Spleen (tissue), 7 donors: ENCODE data around the gene PEX19.

ENCODE experiments used
- POLR2A ChIP-seq, 3 donors: fragments of 450-650 bp; IDR thresholded peaks; one replicate each; pipeline ENCODE4 v1.5.1; 2017; ENCODE audit warnings: antibody characterized with exemption in 3 of 3, mild to moderate bottlenecking in 1 of 3
- POLR2AphosphoS5 ChIP-seq, 3 donors: sonication (generic); formaldehyde crosslinking; IDR thresholded peaks; one replicate each; pipeline ENCODE4 v1.5.1; 2017; ENCODE audit warnings: antibody characterized with exemption in 3 of 3
- TF ChIP-seq, protein P1 (sequence below), 11 experiments: fragments of 200-600 bp in 7 of 11; fragments of 450-650 bp in 4 of 11; sonication (generic) in 4 of 11; IDR thresholded peaks in 8 of 11; conservative IDR thresholded peaks in 3 of 11; 1 replicate in 7 of 11; 2 replicates in 4 of 11; pipeline versions ENCODE4 v1.4.0 to v1.8.0; 2016 to 2021; ENCODE audit warnings: antibody characterized with exemption in 11 of 11, inconsistent platforms in 4 of 11, mild to moderate bottlenecking in 1 of 11
- donor health status: DM: no; HTN: no; CAD: no; lungs with moderate emphysema.
- donor health status: DM: no; HTN: no; CAD: no.
- donor health status: DM: no; HTN: no; CAD: no.

DNA sequence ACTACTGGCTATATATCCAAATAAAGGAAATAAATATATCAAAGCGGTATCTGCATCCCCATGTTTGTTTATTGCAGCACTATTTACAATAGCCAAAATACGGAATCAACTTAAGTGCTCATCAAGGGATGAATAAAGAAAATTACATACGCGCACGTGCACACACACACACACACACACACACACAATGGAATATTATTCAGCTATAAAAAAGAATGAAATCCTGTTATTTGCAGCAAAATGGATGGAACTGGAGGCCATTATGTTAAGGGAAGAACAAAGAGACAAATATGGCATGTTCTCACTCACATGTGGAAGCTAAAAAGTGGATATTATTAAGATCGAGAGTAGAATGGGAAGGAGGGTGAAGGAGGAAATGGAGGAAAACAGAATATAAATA lies 37.9 kb upstream of the PEX19 start:
- TF ChIP-seq, protein P1, sequence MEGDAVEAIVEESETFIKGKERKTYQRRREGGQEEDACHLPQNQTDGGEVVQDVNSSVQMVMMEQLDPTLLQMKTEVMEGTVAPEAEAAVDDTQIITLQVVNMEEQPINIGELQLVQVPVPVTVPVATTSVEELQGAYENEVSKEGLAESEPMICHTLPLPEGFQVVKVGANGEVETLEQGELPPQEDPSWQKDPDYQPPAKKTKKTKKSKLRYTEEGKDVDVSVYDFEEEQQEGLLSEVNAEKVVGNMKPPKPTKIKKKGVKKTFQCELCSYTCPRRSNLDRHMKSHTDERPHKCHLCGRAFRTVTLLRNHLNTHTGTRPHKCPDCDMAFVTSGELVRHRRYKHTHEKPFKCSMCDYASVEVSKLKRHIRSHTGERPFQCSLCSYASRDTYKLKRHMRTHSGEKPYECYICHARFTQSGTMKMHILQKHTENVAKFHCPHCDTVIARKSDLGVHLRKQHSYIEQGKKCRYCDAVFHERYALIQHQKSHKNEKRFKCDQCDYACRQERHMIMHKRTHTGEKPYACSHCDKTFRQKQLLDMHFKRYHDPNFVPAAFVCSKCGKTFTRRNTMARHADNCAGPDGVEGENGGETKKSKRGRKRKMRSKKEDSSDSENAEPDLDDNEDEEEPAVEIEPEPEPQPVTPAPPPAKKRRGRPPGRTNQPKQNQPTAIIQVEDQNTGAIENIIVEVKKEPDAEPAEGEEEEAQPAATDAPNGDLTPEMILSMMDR (IDR thresholded peaks at IDR 0.05 in 8 of 11, conservative IDR thresholded peaks at IDR 0.05 in 3 of 11) = no peak
- TF ChIP-seq POLR2A (IDR thresholded peaks at IDR 0.05) (no peak), POLR2AphosphoS5 (IDR thresholded peaks at IDR 0.05) (no peak)
